Neural progenitor cell (in vitro differentiated cells): ENCODE data around the gene TSPAN10.

ENCODE experiments used
- CTCF ChIP-seq: fragments of 200-600 bp; sonication (generic); IDR thresholded peaks from 2 replicates; pipeline ENCODE4 v1.5.1; 2017; ENCODE audit warnings: antibody characterized with exemption, mild to moderate bottlenecking
- EZH2 ChIP-seq: fragments of 200-600 bp; sonication (generic); IDR thresholded peaks from 2 replicates; pipeline ENCODE4 v1.6.1; 2017; ENCODE audit warnings: antibody characterized with exemption, mild to moderate bottlenecking, moderate library complexity

GRCh38 chr17:81616877-81617276, 20.1 kb upstream of the TSPAN10 start:
- no peak for TF ChIP-seq CTCF
- no peak for TF ChIP-seq EZH2
